Measurements from ENCODE around the gene EMP2. TPM values are rescaled to one million over a fixed set of nuclear protein-coding genes. Genes with fewer than 3 reads are reported as not detected.

The EMP2 gene
- total and polyA plus RNA-seq, 2 experiments from 2014 or later = 29.1 to 93.4 TPM

DNA sequence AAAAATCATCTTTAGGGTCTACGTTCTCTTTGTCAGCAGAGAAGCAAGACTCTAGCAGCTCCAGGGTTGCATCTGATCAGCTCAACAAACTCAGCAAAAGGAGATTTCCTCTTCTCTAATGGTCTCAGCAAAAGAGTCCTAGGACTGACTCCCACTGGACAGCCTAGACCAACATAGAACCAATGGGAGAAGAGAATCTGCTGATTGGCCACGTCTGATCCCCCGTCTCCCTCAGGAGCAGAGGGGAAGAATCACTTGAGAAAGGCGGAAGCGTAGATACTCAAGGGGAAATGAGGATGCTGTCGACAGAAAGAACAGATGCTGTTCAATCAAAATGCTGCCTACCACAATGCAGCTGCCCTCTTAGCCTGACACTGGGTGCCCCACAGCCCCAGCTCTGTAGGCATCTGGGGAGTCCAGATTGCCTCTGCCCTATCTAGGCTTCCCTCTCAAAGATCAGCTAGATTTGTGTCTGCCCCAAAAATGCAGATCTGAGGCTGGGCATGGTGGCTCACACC is 31.5 kb upstream of the EMP2 start:
- Histone ChIP-seq H3K9me3 (ENCODE audit: low read depth) (no peaks in the 10 kb centered on the region), H3K36me3 (replicated peaks; ENCODE audit: insufficient read depth, low read depth) (no peaks in the 10 kb centered on the region), H2AFZ (no peak overlapping the region), H3K4me1 (ENCODE audit: insufficient read depth) (peaks cover 11% of the 10 kb centered on the region), H3K27me3 (no peaks in the 10 kb centered on the region), H3K4me3 (no peak overlapping the region), H3K4me2 (no peak overlapping the region), H3K27ac (no peak overlapping the region), H4K20me1 (ENCODE audit: insufficient read depth, poor library complexity, severe bottlenecking) (no peaks in the 10 kb centered on the region), H3K9me2 (replicated peaks; ENCODE audit: insufficient read depth) (no peaks in the 10 kb centered on the region), H3K79me2 (no peaks in the 10 kb centered on the region)
- DNase-seq (ENCODE audit: low spot score) = no peak
- 89% methylated on average over 6 of the region's 6 CpGs for WGBS (ENCODE audit: low lambda C conversion rate, missing lambda C conversion rate)
- no peak for TF ChIP-seq EZH2 (IDR thresholded peaks at IDR 0.05; ENCODE audit: borderline replicate concordance)
- TF ChIP-seq EZH2phosphoT487 (IDR thresholded peaks at IDR 0.05; ENCODE audit: low read depth, severe bottlenecking, unreplicated experiment) = no peak
- TF ChIP-seq, protein P1, sequence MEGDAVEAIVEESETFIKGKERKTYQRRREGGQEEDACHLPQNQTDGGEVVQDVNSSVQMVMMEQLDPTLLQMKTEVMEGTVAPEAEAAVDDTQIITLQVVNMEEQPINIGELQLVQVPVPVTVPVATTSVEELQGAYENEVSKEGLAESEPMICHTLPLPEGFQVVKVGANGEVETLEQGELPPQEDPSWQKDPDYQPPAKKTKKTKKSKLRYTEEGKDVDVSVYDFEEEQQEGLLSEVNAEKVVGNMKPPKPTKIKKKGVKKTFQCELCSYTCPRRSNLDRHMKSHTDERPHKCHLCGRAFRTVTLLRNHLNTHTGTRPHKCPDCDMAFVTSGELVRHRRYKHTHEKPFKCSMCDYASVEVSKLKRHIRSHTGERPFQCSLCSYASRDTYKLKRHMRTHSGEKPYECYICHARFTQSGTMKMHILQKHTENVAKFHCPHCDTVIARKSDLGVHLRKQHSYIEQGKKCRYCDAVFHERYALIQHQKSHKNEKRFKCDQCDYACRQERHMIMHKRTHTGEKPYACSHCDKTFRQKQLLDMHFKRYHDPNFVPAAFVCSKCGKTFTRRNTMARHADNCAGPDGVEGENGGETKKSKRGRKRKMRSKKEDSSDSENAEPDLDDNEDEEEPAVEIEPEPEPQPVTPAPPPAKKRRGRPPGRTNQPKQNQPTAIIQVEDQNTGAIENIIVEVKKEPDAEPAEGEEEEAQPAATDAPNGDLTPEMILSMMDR (IDR thresholded peaks at IDR 0.05; ENCODE audit: poor library complexity) = no peak

DNA sequence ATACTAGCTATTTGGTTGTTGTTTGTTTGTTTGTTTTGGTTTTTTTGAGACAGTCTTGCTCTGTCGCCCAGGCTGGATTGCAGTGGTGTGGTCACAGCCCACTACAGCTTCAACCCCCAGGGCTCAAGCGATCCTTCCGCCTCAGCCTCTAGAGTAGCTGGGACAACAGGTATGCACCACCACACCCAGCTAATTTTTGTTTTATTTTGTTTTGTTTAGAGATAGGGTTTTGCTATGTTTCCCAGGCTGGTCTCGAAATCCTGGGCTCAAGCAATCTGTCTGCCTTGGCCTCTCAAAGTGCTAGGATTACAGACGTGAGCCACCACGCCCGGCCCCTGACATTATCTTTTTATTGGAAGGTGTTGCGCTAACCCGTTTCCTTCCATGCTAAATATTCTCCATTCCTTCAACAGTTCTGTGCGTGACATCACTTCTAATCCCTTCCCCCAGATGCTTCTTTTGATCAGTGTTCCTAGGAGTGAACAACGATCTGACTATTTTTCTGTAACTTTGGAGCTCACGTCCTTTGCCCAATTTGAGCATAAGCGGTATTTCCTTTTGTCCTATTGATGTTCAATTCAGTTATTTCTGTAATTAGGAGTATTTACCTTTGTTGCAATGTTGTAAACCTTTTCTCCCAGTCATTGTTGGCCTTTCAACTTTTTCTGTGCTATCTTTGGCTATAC is 30.2 kb upstream of the EMP2 start:
- no peak for TF ChIP-seq EZH2phosphoT487 (IDR thresholded peaks at IDR 0.05; ENCODE audit: low read depth, severe bottlenecking, unreplicated experiment)
- Histone ChIP-seq H3K4me1 (ENCODE audit: insufficient read depth) (peaks cover 7% of the 10 kb centered on the region), H3K27ac (peak overlapping the region; percentile 18), H3K4me2 (no peak overlapping the region), H3K36me3 (replicated peaks; ENCODE audit: insufficient read depth, low read depth) (no peaks in the 10 kb centered on the region), H3K27me3 (no peaks in the 10 kb centered on the region), H3K79me2 (no peaks in the 10 kb centered on the region), H2AFZ (no peak overlapping the region), H3K9me3 (ENCODE audit: low read depth) (no peaks in the 10 kb centered on the region), H3K4me3 (no peak overlapping the region), H3K9me2 (replicated peaks; ENCODE audit: insufficient read depth) (no peaks in the 10 kb centered on the region), H4K20me1 (ENCODE audit: insufficient read depth, poor library complexity, severe bottlenecking) (no peaks in the 10 kb centered on the region)
- 61% methylated on average over 13 of the region's 13 CpGs for WGBS (ENCODE audit: low lambda C conversion rate, missing lambda C conversion rate)
- DNase-seq (ENCODE audit: low spot score) = no peak

DNA sequence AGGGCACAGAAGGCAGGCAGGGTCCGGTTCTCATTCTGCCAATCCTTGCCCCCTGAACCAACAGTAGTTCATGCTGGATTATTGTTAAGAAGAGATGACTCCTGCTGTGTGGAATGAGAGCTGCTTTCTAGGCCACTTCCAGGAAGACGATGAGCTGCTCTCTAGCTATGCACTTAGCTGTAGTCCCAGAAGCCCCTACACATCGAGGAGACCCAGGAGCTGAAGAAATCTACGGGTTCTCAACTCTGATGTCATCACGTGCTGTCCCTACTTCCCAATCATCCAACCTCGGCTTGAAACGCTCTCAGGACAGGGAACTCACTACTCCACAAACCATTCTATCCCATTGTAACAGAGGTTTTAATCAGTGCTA is 29.0 kb upstream of the EMP2 start:
- no peak overlapping the region for H3K4me2 ChIP-seq
- no peaks in the 10 kb centered on the region for H3K79me2 ChIP-seq
- no peak overlapping the region for H3K4me3 ChIP-seq
- no peaks in the 10 kb centered on the region for H4K20me1 ChIP-seq (ENCODE audit: insufficient read depth, poor library complexity, severe bottlenecking)
- no peaks in the 10 kb centered on the region for H3K9me3 ChIP-seq (ENCODE audit: low read depth)
- no peak for DNase-seq (ENCODE audit: low spot score)
- peaks cover 7% of the 10 kb centered on the region for H3K4me1 ChIP-seq (ENCODE audit: insufficient read depth)
- no peak overlapping the region for H3K27ac ChIP-seq
- no peaks in the 10 kb centered on the region for H3K36me3 ChIP-seq (replicated peaks; ENCODE audit: insufficient read depth, low read depth)
- WGBS (ENCODE audit: low lambda C conversion rate, missing lambda C conversion rate) = 75% methylated on average over 7 of the region's 7 CpGs
- no peak overlapping the region for H2AFZ ChIP-seq
- H3K9me2 ChIP-seq (replicated peaks; ENCODE audit: insufficient read depth) = no peaks in the 10 kb centered on the region
- TF ChIP-seq, protein P1 (IDR thresholded peaks at IDR 0.05; ENCODE audit: poor library complexity) = no peak
- no peak for TF ChIP-seq EZH2 (IDR thresholded peaks at IDR 0.05; ENCODE audit: borderline replicate concordance)
- H3K27me3 ChIP-seq = no peaks in the 10 kb centered on the region

DNA sequence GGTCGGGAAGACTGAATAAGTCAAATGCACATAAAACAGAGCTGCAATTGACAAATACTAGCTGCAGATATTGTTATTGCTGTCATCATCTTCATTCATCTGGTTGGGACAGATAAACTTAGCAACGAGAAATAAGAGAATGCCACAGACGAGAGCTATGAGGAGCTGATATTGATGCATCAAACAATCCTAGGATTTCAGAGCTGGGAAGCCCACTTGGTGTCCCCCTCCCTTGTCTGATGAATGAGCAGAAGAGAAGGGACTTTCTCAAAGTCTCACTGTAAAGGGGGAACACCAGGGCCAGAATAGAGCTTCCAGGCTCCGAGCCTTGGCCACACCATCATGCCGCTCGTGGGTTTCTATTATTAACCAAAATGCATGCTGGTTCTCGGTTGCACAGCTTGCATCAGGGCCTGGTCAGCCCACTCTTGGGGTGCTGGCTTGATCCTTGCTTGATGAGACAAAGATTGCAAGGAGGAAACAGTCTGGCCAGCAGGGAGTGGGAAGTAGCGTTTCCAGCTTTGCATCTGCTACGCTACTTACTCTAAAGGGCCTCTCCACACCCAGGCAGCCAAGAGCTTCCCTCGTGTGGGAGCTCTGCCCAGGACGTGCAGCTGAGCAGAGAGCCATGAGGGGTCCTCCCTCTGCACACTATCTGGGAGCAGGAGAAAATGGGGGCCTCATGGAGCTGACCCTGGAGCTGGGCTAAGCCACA is 28.4 kb upstream of the EMP2 start:
- Histone ChIP-seq H3K9me2 (replicated peaks; ENCODE audit: insufficient read depth) (no peaks in the 10 kb centered on the region), H2AFZ (no peak overlapping the region), H3K36me3 (replicated peaks; ENCODE audit: insufficient read depth, low read depth) (no peaks in the 10 kb centered on the region), H3K27me3 (no peaks in the 10 kb centered on the region), H3K27ac (no peak overlapping the region), H3K79me2 (no peaks in the 10 kb centered on the region), H3K9me3 (ENCODE audit: low read depth) (no peaks in the 10 kb centered on the region), H3K4me2 (no peak overlapping the region), H4K20me1 (ENCODE audit: insufficient read depth, poor library complexity, severe bottlenecking) (no peaks in the 10 kb centered on the region), H3K4me1 (ENCODE audit: insufficient read depth) (peaks cover 7% of the 10 kb centered on the region), H3K4me3 (no peak overlapping the region)
- WGBS (ENCODE audit: low lambda C conversion rate, missing lambda C conversion rate) = 81% methylated on average over 11 of the region's 11 CpGs
- DNase-seq (ENCODE audit: low spot score) = no peak
- TF ChIP-seq EZH2 (IDR thresholded peaks at IDR 0.05; ENCODE audit: borderline replicate concordance) (no peak), EZH2phosphoT487 (IDR thresholded peaks at IDR 0.05; ENCODE audit: low read depth, severe bottlenecking, unreplicated experiment) (no peak)
- TF ChIP-seq, protein P1 (IDR thresholded peaks at IDR 0.05; ENCODE audit: poor library complexity) = no peak
